MM.1S (cell line): ENCODE data around the gene PSENEN.

Experiments
- DNase-seq: peaks from one replicate; pipeline ENCODE4 v3.0.0-alpha.2; 2015
- H2AFZ ChIP-seq: fragments of 300-600 bp; sonication (generic); 2 replicates; pipeline ENCODE4 v1.6.0; 2016; ENCODE audit warnings: antibody characterized with exemption, low read length
- H3F3A ChIP-seq: fragments of 300-600 bp; sonication (generic); 2 replicates; pipeline ENCODE4 v1.6.1; 2016; ENCODE audit warnings: mild to moderate bottlenecking, antibody characterized with exemption, low read length, moderate library complexity, mixed read lengths; ENCODE audit not compliant: insufficient read depth
- H3K27ac ChIP-seq: fragments of 300-600 bp; sonication (generic); 2 replicates; pipeline ENCODE4 v1.5.1; 2016; ENCODE audit warnings: mild to moderate bottlenecking, low read length
- H3K27me3 ChIP-seq: fragments of 300-600 bp; sonication (generic); replicated peaks from 2 replicates; pipeline ENCODE4 v1.6.0; 2016; ENCODE audit warnings: low read length; ENCODE audit not compliant: insufficient read depth
- H3K36me3 ChIP-seq: fragments of 300-600 bp; sonication (generic); replicated peaks from 2 replicates; pipeline ENCODE4 v1.6.1; 2016; ENCODE audit warnings: mild to moderate bottlenecking, low read length, mixed read lengths; ENCODE audit not compliant: insufficient read depth
- H3K4me1 ChIP-seq: fragments of 300-600 bp; sonication (generic); 2 replicates; pipeline ENCODE4 v1.6.1; 2016; ENCODE audit warnings: low read length, mixed read lengths
- H3K4me2 ChIP-seq: fragments of 300-600 bp; sonication (generic); 2 replicates; pipeline ENCODE4 v1.6.0; 2016; ENCODE audit warnings: low read depth, low read length
- H3K4me3 ChIP-seq: fragments of 300-600 bp; sonication (generic); 2 replicates; pipeline ENCODE4 v1.5.1; 2016; ENCODE audit warnings: low read length, mixed read lengths
- H3K79me2 ChIP-seq: fragments of 300-600 bp; sonication (generic); 2 replicates; pipeline ENCODE4 v1.6.1; 2016; ENCODE audit warnings: mixed run types, low read length, mixed read lengths
- H3K9ac ChIP-seq: fragments of 300-600 bp; sonication (generic); 2 replicates; pipeline ENCODE4 v1.6.1; 2016; ENCODE audit warnings: low read length, mixed read lengths
- H3K9me2 ChIP-seq: fragments of 300-600 bp; sonication (generic); replicated peaks from 2 replicates; pipeline ENCODE4 v1.6.1; 2016; ENCODE audit warnings: mild to moderate bottlenecking, low read length, mixed read lengths; ENCODE audit not compliant: insufficient read depth
- H3K9me3 ChIP-seq: fragments of 300-600 bp; sonication (generic); replicated peaks from 2 replicates; pipeline ENCODE4 v1.6.1; 2016; ENCODE audit warnings: mild to moderate bottlenecking, low read length, mixed read lengths; ENCODE audit not compliant: insufficient read depth
- H4K20me1 ChIP-seq: fragments of 300-600 bp; sonication (generic); 2 replicates; pipeline ENCODE4 v1.6.1; 2016; ENCODE audit warnings: mild to moderate bottlenecking, low read length, moderate library complexity, mixed read lengths; ENCODE audit not compliant: insufficient read depth
- CTCF ChIP-seq: fragments of 300-600 bp; sonication (generic); IDR thresholded peaks from 2 replicates; pipeline ENCODE4 v1.5.1; 2016; ENCODE audit warnings: antibody characterized with exemption, low read length, mixed read lengths
- EZH2 ChIP-seq: fragments of 300-600 bp; sonication (generic); optimal IDR thresholded peaks from 2 replicates; pipeline ENCODE3; 2017; ENCODE audit warnings: low read depth, mild to moderate bottlenecking, antibody characterized with exemption, low read length, mixed read lengths
- EZH2phosphoT487 ChIP-seq: fragments of 300-600 bp; sonication (generic); IDR thresholded peaks from 2 replicates; pipeline ENCODE4 v1.6.1; 2018; ENCODE audit warnings: antibody characterized with exemption, low read length

The PSENEN gene

GRCh38 chr19:35748106-35749020, 2.9 kb downstream of the PSENEN start, which contains the start of gene LIN37:
LIN37 (plus strand) TSS chr19:35748576; CDS start chr19:35748725, 149 bp downstream.
- Histone ChIP-seq H4K20me1 (no peaks in the 10 kb centered on the region), H3K4me1 (peaks cover 17% of the 10 kb centered on the region), H3K4me2 (peak within 1 kb of the TSS; percentile 81), H2AFZ (peak within 1 kb of the TSS; percentile 91), H3K36me3 (no peaks in the 10 kb centered on the region), H3K9me2 (no peaks in the 10 kb centered on the region), H3K79me2 (peaks cover 40% of the 10 kb centered on the region), H3K9ac (peak within 1 kb of the TSS; percentile 69), H3K27ac (no peak within 1 kb of the TSS), H3K27me3 (no peaks in the 10 kb centered on the region), H3F3A (peaks cover 4% of the 10 kb centered on the region; the same call in 1 of the 2 replicates), H3K9me3 (no peaks in the 10 kb centered on the region), H3K4me3 (peak within 1 kb of the TSS; percentile 87)
- peak; percentile 99 for DNase-seq
- TF ChIP-seq CTCF (no peak), EZH2 (no peak), EZH2phosphoT487 (no peak)

GRCh38 chr19:35750167-35750566, 4.7 kb downstream of the PSENEN start:
- peaks cover 29% of the 10 kb centered on the region for H3K79me2 ChIP-seq
- H3K9me3 ChIP-seq, result no peaks in the 10 kb centered on the region
- no peak for DNase-seq
- H4K20me1 ChIP-seq, result no peaks in the 10 kb centered on the region
- H3K9ac ChIP-seq, result no peak overlapping the region
- H3K4me1 ChIP-seq, result peaks cover 8% of the 10 kb centered on the region
- no peaks in the 10 kb centered on the region for H3F3A ChIP-seq
- no peak overlapping the region for H3K27ac ChIP-seq
- no peak overlapping the region for H2AFZ ChIP-seq
- no peaks in the 10 kb centered on the region for H3K36me3 ChIP-seq
- no peaks in the 10 kb centered on the region for H3K9me2 ChIP-seq
- no peaks in the 10 kb centered on the region for H3K27me3 ChIP-seq
- TF ChIP-seq EZH2phosphoT487 (no peak), EZH2 (no peak), CTCF (no peak)
- no peak overlapping the region for H3K4me3 ChIP-seq
- no peak overlapping the region for H3K4me2 ChIP-seq

- H3F3A ChIP-seq, result peaks cover 2% of the 10 kb centered on the region; the same call in 1 of the 2 replicates
- no peak for TF ChIP-seq CTCF
- TF ChIP-seq EZH2, result no peak
- no peak for TF ChIP-seq EZH2phosphoT487
- no peak overlapping the region for H3K9ac ChIP-seq
These were observed 6.6 kb downstream of the PSENEN start for GRCh38 chr19:35751839-35752745.

More at GRCh38 chr19:35751839-35752745, 6.6 kb downstream of the PSENEN start:
- no peak for DNase-seq
- no peak overlapping the region for H3K4me3 ChIP-seq
- H3K4me1 ChIP-seq, result peaks cover 6% of the 10 kb centered on the region; the same call in 1 of the 2 replicates
- no peaks in the 10 kb centered on the region for H3K9me2 ChIP-seq
- no peak overlapping the region for H2AFZ ChIP-seq
- no peaks in the 10 kb centered on the region for H3K9me3 ChIP-seq
- H4K20me1 ChIP-seq, result no peaks in the 10 kb centered on the region
- H3K4me2 ChIP-seq, result no peak overlapping the region
- H3K79me2 ChIP-seq, result peaks cover 16% of the 10 kb centered on the region
- H3K36me3 ChIP-seq, result no peaks in the 10 kb centered on the region
- H3K27me3 ChIP-seq, result no peaks in the 10 kb centered on the region
- H3K27ac ChIP-seq, result no peak overlapping the region
